ENCODE results near the gene SPNS3.

DNA sequence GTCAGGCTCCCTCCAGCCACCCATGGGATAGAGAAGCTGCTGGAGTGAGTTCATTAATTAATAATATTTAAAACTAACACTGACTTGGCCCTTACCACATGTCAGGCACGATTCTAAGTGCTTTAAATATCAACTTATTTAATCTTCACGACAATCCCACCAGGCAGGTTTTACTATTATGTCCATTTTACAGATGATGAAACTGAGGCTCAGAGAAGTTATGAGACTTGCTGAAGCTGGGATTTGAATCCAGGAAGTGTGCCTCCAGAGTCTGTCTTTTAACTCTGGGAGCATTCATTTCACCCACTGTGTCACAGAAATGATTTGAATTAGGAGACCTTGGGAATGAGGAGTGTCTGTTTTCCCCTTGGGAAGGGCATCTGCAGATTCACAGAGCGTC, 8.8 kb downstream of the SPNS3 start:
- TF ChIP-seq, protein P1, sequence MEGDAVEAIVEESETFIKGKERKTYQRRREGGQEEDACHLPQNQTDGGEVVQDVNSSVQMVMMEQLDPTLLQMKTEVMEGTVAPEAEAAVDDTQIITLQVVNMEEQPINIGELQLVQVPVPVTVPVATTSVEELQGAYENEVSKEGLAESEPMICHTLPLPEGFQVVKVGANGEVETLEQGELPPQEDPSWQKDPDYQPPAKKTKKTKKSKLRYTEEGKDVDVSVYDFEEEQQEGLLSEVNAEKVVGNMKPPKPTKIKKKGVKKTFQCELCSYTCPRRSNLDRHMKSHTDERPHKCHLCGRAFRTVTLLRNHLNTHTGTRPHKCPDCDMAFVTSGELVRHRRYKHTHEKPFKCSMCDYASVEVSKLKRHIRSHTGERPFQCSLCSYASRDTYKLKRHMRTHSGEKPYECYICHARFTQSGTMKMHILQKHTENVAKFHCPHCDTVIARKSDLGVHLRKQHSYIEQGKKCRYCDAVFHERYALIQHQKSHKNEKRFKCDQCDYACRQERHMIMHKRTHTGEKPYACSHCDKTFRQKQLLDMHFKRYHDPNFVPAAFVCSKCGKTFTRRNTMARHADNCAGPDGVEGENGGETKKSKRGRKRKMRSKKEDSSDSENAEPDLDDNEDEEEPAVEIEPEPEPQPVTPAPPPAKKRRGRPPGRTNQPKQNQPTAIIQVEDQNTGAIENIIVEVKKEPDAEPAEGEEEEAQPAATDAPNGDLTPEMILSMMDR (IDR thresholded peaks at IDR 0.05): no peak
- TF ChIP-seq POLR2A (IDR thresholded peaks at IDR 0.05) (no peak), POLR2AphosphoS5 (IDR thresholded peaks at IDR 0.05) (no peak), EP300 (IDR thresholded peaks at IDR 0.05) (no peak)
